Fibroblast of lung (primary cell): ENCODE results near the gene PEX10. TPM values are rescaled to one million over a fixed set of nuclear protein-coding genes. Genes with fewer than 3 reads are reported as not detected.

Source experiments
- DNase-seq, 2 donors: peaks; one replicate each; pipeline versions ENCODE4 v3.0.0 to v3.0.0-alpha.2; 2010; ENCODE audit warnings: low read depth in 2 of 2
- H2AFZ ChIP-seq: 2 replicates; pipeline ENCODE4 v1.5.1; 2012; ENCODE audit warnings: low read length, control low read depth, inconsistent platforms
- H3K27ac ChIP-seq: 2 replicates; pipeline ENCODE4 v1.5.1; 2011; ENCODE audit warnings: low read length, control low read depth; ENCODE audit not compliant: insufficient read depth
- H3K27me3 ChIP-seq: 2 replicates; pipeline ENCODE4 v1.5.1; 2011; ENCODE audit warnings: mild to moderate bottlenecking, low read length; ENCODE audit not compliant: control insufficient read depth, insufficient read depth
- H3K36me3 ChIP-seq: 2 replicates; pipeline ENCODE4 v1.5.1; 2011; ENCODE audit warnings: low read length; ENCODE audit not compliant: control insufficient read depth, insufficient read depth
- H3K4me1 ChIP-seq: 2 replicates; pipeline ENCODE4 v1.5.1; 2011; ENCODE audit warnings: low read length; ENCODE audit not compliant: control insufficient read depth, insufficient read depth; ENCODE audit errors: extremely low read depth
- H3K4me2 ChIP-seq: 2 replicates; pipeline ENCODE4 v1.5.1; 2011; ENCODE audit warnings: low read length, control low read depth; ENCODE audit not compliant: insufficient read depth; ENCODE audit errors: extremely low read depth
- H3K4me3 ChIP-seq, 4 experiments: fragments of 200-600 bp in 1 of 4; sonication (generic) in 1 of 4; replicated peaks in 1 of 4; 2 replicates each; pipeline ENCODE4 v1.5.1; 2011 to 2016; ENCODE audit warnings: low read length in 4 of 4, low read depth in 3 of 4, mild to moderate bottlenecking in 3 of 4, control low read depth in 2 of 4, inconsistent platforms in 1 of 4, mixed read lengths in 1 of 4; ENCODE audit not compliant: insufficient read depth in 1 of 4; ENCODE audit errors: control extremely low read depth in 1 of 4
- H3K79me2 ChIP-seq: 2 replicates; pipeline ENCODE4 v1.5.1; 2012; ENCODE audit warnings: mild to moderate bottlenecking, low read length, inconsistent platforms; ENCODE audit not compliant: control insufficient read depth, insufficient read depth
- H3K9ac ChIP-seq: 2 replicates; pipeline ENCODE4 v1.5.1; 2011; ENCODE audit warnings: mild to moderate bottlenecking, low read length, control low read depth; ENCODE audit not compliant: insufficient read depth
- H3K9me3 ChIP-seq: 2 replicates; pipeline ENCODE4 v1.5.1; 2012; ENCODE audit warnings: low read depth, low read length; ENCODE audit not compliant: control insufficient read depth, insufficient read depth
- H4K20me1 ChIP-seq: 2 replicates; pipeline ENCODE4 v1.5.1; 2011; ENCODE audit warnings: low read length; ENCODE audit not compliant: control insufficient read depth, insufficient read depth; ENCODE audit errors: extremely low read depth
- EZH2 ChIP-seq: IDR thresholded peaks from 2 replicates; pipeline ENCODE4 v1.5.1; 2012; ENCODE audit warnings: low read length, control low read depth, mild to moderate bottlenecking; ENCODE audit errors: missing control alignments
- polyA plus RNA-seq, 2 donors: library from polyadenylated mRNA; depleted of rRNA in 1 of 2; stranded (reverse) in 1 of 2; unstranded in 1 of 2; fragments of >200 nt; gene quantifications; 2 replicates each; pipeline ENCODE4 v1.2.1, GENCODE V29; 2011 to 2012; ENCODE audit warnings: missing spikeins in 1 of 2
- total RNA-seq: library from RNA; depleted of rRNA; stranded (reverse); fragments of >200 nt; gene quantifications from 2 replicates; pipeline ENCODE4 v1.2.1, GENCODE V29; 2014
- TF ChIP-seq, protein P1 (sequence below), 2 donors: IDR thresholded peaks in 1 of 2; conservative IDR thresholded peaks in 1 of 2; 1 replicate in 1 of 2; 2 replicates in 1 of 2; pipeline ENCODE4 v1.5.1; 2011 to 2012; ENCODE audit warnings: low read length in 2 of 2, control low read depth in 1 of 2, inconsistent platforms in 1 of 2, low read depth in 1 of 2, mild to moderate bottlenecking in 1 of 2

Gene PEX10
- total and polyA plus RNA-seq, 2 donors (not counting 1 experiment from before 2014, with no cell fraction given) = 15.4 to 33.4 TPM

DNA sequence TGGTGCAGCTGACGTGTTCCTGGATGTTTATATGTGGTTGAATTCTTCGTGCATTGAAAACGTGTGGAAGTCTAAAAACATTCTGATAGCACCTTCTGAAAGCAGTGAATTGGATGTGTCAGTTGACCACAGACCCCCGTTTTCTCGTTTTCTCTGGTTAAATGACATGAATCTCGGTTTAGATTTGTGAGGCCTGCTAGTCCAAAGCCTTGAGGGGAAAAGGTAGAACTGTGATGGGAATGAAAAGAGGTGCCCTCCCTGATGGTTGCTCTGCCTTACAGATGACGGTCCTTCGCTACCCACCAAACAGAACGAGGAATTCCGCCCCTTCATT lies 11.8 kb downstream of the PEX10 start:
- TF ChIP-seq EZH2 = no peak
- TF ChIP-seq, protein P1, sequence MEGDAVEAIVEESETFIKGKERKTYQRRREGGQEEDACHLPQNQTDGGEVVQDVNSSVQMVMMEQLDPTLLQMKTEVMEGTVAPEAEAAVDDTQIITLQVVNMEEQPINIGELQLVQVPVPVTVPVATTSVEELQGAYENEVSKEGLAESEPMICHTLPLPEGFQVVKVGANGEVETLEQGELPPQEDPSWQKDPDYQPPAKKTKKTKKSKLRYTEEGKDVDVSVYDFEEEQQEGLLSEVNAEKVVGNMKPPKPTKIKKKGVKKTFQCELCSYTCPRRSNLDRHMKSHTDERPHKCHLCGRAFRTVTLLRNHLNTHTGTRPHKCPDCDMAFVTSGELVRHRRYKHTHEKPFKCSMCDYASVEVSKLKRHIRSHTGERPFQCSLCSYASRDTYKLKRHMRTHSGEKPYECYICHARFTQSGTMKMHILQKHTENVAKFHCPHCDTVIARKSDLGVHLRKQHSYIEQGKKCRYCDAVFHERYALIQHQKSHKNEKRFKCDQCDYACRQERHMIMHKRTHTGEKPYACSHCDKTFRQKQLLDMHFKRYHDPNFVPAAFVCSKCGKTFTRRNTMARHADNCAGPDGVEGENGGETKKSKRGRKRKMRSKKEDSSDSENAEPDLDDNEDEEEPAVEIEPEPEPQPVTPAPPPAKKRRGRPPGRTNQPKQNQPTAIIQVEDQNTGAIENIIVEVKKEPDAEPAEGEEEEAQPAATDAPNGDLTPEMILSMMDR (conservative IDR thresholded peaks at IDR 0.05 in 1 of 2, IDR thresholded peaks at IDR 0.05 in 1 of 2; ENCODE audit: low read depth in 1 of 2, low read length in 2 of 2) = no peak

DNA sequence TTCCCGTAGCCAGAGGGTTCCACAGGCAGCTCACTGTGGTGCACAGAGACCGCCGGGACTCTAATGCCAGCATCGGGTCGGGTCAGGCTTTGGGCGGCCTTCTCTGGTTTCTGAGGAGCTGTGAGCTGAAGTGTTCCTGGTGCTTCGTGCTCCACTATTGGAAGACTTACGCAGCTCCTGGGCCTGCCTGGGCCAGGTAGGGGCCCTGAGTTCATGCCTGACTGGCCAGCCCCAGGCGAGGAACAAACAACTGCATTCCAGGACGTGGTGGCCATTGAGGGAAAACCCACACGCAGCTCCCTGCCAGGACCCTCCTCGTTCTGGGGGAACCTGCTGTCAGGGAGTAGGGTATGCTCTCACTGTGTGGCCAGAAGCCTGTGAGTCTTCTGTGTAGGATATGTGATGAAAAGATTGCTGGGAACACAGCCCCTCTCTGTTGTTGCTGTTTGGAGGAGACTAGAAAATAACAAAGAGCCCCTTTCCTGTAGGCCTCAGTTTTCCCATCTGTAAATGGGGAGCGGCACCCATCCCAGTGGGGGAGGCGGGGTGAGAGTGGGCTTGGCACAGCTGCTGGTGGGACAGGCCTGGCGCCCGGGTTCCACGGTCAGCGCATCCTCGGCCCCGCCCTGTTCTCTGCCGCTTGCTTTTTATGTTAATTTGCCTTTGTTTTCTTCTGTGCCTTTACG lies 12.3 kb downstream of the PEX10 start:
- TF ChIP-seq, protein P1 (conservative IDR thresholded peaks at IDR 0.05 in 1 of 2, IDR thresholded peaks at IDR 0.05 in 1 of 2; ENCODE audit: low read depth in 1 of 2, low read length in 2 of 2) = no peak
- TF ChIP-seq EZH2 = no peak
- H3K9me3 ChIP-seq = no peaks in the 10 kb centered on the region
- H3K79me2 ChIP-seq = peaks cover 32% of the 10 kb centered on the region

More for the DNA sequence above, 11.8 kb downstream of the PEX10 start:
- Histone ChIP-seq H3K9me3 (no peaks in the 10 kb centered on the region), H3K79me2 (peaks cover 27% of the 10 kb centered on the region), H3K4me1 (no peaks in the 10 kb centered on the region), H3K4me2 (no peak overlapping the region), H3K36me3 (peaks cover 57% of the 10 kb centered on the region), H2AFZ (no peak overlapping the region), H3K27me3 (no peaks in the 10 kb centered on the region), H4K20me1 (no peaks in the 10 kb centered on the region), H3K4me3 (no peak overlapping the region), H3K27ac (no peak overlapping the region), H3K9ac (no peak overlapping the region)
- DNase-seq = no peak

GRCh38 chr1:2398871-2399270 lies 13.5 kb downstream of the PEX10 start:
- no peaks in the 10 kb centered on the region for H4K20me1 ChIP-seq
- H3K4me2 ChIP-seq = no peak overlapping the region
- TF ChIP-seq EZH2 = no peak
- TF ChIP-seq, protein P1 (conservative IDR thresholded peaks at IDR 0.05 in 1 of 2, IDR thresholded peaks at IDR 0.05 in 1 of 2; ENCODE audit: low read depth in 1 of 2, low read length in 2 of 2) = no peak

More for the DNA sequence above, 12.3 kb downstream of the PEX10 start:
- Histone ChIP-seq H3K4me2 (no peak overlapping the region), H3K36me3 (peaks cover 54% of the 10 kb centered on the region), H3K27me3 (no peaks in the 10 kb centered on the region), H3K4me3 (no peak overlapping the region), H4K20me1 (no peaks in the 10 kb centered on the region), H3K4me1 (no peaks in the 10 kb centered on the region), H2AFZ (no peak overlapping the region), H3K27ac (no peak overlapping the region), H3K9ac (no peak overlapping the region)
- no peak for DNase-seq

More at GRCh38 chr1:2398871-2399270, 13.5 kb downstream of the PEX10 start:
- no peak overlapping the region for H3K9ac ChIP-seq
- H3K27me3 ChIP-seq = no peaks in the 10 kb centered on the region
- H3K9me3 ChIP-seq = no peaks in the 10 kb centered on the region
- H3K4me3 ChIP-seq = no peak overlapping the region
- peaks cover 48% of the 10 kb centered on the region for H3K36me3 ChIP-seq
- peaks cover 43% of the 10 kb centered on the region for H3K79me2 ChIP-seq
- H3K27ac ChIP-seq = no peak overlapping the region
- no peak overlapping the region for H2AFZ ChIP-seq
- no peaks in the 10 kb centered on the region for H3K4me1 ChIP-seq
- no peak for DNase-seq
